Left kidney (tissue), 2 donors: Measurements from ENCODE around the gene SLC18A2. TPM values are rescaled to one million over a fixed set of nuclear protein-coding genes. Genes with fewer than 3 reads are reported as not detected.

Experiments
- DNase-seq: peaks from one replicate; pipeline ENCODE4 v3.0.0-alpha.2; 2013
- polyA plus RNA-seq: library from polyadenylated mRNA; unstranded; fragments of 120-200 nt; gene quantifications from one replicate; pipeline ENCODE4 v1.2.1, GENCODE V29; 2013; ENCODE audit not compliant: insufficient read length

Gene SLC18A2
- polyA plus RNA-seq, 1 donor = 1.00 TPM

- DNase-seq = no peak
Observed at GRCh38 chr10:117237401-117237991, 3.4 kb upstream of the SLC18A2 start.

- DNase-seq = no peak
Observed at GRCh38 chr10:117239051-117239450, 1.9 kb upstream of the SLC18A2 start.

GRCh38 chr10:117239721-117240620 is 943 bp upstream of the SLC18A2 start:
- no peak for DNase-seq

DNA sequence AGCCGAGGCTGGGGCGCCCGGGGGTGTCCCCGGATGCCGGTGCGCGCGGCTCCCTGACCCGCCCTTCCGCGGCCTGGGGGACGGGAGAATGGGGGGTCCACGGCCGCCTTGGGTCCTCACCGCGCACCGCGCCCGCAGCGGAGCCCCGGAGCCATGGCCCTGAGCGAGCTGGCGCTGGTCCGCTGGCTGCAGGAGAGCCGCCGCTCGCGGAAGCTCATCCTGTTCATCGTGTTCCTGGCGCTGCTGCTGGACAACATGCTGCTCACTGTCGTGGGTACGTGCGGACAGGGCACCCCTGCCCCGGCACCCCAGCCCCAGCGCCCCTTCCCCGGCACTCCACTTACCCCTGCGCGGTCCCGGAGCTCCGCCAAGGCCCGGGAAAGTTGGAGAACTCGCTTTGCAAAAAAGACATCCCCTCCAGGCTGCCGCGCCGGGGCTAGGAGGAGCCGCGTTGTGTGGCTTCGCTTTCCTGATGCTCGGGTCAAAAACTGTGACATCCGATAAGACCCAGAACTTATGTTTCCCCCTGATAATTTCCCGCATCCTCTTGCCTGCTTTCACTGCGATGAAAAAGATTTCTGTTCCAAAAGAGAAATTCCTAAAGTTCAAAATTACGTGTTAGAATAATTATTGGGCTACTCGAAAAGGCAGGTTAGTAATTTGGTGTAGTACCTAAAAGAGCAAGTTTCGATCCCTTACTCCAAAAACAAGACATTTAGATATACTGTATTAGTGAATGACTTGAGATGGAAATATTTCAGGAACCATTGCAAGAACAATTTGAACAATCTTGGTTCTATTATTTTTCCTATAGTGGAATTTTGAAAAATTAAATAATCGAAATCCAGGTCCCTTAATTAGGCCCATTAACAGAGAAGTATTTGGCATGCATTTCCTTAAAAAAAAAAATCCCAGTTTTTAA is 888 bp downstream of the SLC18A2 start:
- no peak for DNase-seq

DNA sequence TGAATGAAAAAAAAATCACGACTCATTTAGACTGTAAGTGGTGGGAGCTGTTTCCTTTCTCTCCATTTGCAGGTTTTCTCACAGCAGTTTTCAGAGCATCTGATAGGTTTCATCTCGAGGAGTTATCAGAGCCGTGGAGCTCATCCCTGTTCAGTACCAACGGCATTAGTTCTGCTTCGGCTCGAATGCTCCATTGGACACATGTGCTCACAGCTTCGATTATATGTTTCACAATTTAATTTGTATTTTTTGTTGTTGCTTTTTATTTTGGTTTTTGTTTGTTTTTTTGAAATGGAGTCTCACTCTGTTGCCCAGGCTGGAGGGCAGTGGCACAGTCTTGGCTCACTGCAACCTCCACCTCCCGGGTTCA is 1.5 kb downstream of the SLC18A2 start:
- DNase-seq = no peak

- no peak for DNase-seq
Observed at GRCh38 chr10:117246997-117247671, 6.2 kb downstream of the SLC18A2 start.

GRCh38 chr10:117248750-117249465 is 8.0 kb downstream of the SLC18A2 start:
- no peak for DNase-seq

GRCh38 chr10:117249493-117250093 is 8.7 kb downstream of the SLC18A2 start:
- no peak for DNase-seq

- DNase-seq = no peak
Observed at GRCh38 chr10:117250411-117250810, 9.5 kb downstream of the SLC18A2 start.

DNA sequence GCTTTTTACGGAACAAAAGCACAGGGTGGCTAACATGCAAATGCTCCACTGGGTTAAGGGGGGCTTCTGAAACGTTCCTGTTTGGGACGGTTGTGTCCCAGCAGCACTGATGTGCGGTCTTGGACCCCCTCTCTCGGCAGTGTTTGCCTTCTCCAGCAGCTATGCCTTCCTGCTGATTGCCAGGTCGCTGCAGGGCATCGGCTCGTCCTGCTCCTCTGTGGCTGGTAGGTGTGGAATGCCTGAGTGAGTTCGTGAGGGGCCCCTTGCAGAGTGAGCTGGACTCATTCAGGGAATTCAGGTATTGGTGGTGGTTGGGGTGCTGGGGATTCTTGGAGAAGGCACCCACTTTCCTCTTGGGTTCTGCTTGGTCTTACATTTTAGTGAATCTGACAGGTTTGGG is 13.0 kb downstream of the SLC18A2 start:
- DNase-seq = no peak

GRCh38 chr10:117254338-117254737 is 13.4 kb downstream of the SLC18A2 start:
- DNase-seq = no peak

DNA sequence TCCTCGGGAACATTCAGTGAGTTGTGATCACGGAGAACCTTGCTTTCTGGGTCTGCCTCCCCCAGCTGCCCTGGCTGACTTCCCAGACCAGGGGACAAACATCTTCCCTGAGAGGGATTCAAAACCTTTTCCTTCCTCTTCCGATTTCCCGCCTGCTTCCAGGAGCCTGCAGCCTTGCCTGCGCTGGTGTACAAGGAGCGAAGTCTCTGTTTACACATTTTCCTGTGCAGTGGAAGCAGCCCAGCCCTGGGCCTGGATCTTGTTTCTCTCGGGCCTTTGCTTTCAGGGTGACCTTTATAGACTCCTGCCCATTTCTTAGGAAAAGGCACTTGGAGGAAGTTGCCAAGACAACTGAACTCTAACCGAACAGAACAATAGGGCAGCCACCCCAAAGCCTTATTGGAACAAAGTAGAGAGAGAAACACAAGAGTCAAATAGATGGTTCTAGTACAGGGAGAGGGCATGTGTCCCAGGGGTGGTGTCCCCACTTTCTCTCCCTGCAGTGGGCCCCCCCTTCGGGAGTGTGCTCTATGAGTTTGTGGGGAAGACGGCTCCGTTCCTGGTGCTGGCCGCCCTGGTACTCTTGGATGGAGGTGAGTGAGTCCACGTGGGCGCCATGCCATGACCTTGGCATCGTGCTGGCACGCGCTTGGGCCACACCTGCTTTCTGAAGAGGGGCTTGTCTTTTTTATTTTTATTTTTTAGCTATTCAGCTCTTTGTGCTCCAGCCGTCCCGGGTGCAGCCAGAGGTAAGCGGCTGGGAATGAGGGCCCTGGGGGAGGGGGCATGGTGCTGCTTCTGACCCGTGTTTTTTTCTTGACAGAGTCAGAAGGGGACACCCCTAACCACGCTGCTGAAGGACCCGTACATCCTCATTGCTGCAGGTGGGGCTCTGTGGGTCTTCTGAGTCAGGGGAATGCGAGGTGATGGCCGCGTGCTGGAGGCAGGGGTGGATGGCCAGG is 14.1 kb downstream of the SLC18A2 start:
- no peak for DNase-seq

DNA sequence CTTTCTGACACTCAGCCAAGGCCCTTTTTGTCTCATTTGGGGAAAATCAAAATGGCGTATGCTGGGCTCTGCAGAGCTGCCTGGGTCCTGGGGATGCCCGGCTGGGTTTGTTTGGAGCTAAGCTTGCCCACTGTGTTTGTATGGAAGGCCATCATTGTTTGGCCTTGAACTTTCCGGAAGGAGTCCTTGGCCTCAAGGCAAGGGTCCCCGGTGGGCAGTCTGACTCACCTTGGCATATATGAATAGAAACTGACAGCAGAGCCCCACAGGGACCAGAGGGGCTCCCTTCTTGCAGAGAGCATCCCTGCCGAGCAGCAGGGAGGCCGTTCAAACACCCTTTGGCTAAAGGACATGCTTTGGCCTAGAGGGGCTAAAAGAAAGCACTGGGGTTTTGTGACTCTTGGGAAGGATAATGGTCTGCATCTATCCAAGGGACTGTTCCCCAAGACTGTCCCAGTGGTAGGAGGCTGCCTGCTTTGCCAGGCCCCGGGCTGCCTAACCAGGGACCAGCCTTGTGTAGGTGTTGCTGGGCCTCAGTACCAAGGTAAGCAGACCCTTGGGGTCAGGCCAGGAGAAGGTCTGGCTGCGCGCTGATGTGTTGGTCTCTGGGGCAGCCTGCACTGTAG is 15.0 kb downstream of the SLC18A2 start:
- DNase-seq = no peak

GRCh38 chr10:117256910-117257309 is 16.0 kb downstream of the SLC18A2 start:
- DNase-seq = no peak

GRCh38 chr10:117257721-117258120 is 16.8 kb downstream of the SLC18A2 start:
- no peak for DNase-seq

- DNase-seq = no peak
Observed at GRCh38 chr10:117259279-117259678, 18.4 kb downstream of the SLC18A2 start.

GRCh38 chr10:117260084-117260483 is 19.2 kb downstream of the SLC18A2 start:
- no peak for DNase-seq

DNA sequence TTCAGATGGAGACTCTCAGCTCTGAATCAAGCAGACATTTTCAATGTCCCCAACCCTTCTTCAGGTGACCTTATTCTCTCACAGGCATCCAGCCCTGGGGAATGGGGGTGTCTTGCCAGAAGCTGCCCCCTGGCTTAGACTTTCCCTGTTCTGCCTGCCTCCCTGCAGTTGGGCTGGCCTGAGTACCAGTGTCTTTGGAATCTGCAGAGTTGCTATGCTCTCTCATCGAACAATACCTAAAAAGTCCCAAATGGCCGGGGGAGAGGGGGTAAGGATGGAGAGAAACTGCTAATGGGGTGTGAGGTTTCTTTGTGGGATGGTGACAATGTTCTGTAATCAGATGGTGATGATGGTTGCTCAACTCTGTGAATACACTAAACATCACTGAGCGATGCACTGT is 20.6 kb downstream of the SLC18A2 start:
- DNase-seq = no peak

GRCh38 chr10:117262291-117262902 is 21.5 kb downstream of the SLC18A2 start:
- DNase-seq = no peak
